ENCODE data around the gene AHCYL1. TPM values are rescaled to one million over a fixed set of nuclear protein-coding genes. Genes with fewer than 3 reads are reported as not detected.

AHCYL1 gene
- total RNA-seq, 2 experiments from 2014 or later, result 89.6 to 92.3 TPM

GRCh38 chr1:110057963-110058518 lies 73.5 kb downstream of the AHCYL1 start:
- Mint-ChIP-seq H3K4me3 (no peak overlapping the region), H3K36me3 (peaks cover 37% of the 10 kb centered on the region), H3K27me3 (no peaks in the 10 kb centered on the region), H3K4me1 (ENCODE audit: low read depth) (no peaks in the 10 kb centered on the region), H3K9me3 (no peaks in the 10 kb centered on the region), H3K27ac (no peak overlapping the region)
- CTCF ChIA-PET, result interaction anchor here (0.9 to 12.7 kb wide), 5 partner anchors 17 to 60 kb away, joined by 3 to 186 read pairs (median 11); partner anchors contain the start of gene STRIP1
- POLR2A ChIA-PET, result no interaction called here
- intact Hi-C loops (cut with micrococcal nuclease), result no loop called here
- no peak for DNase-seq

- Mint-ChIP-seq H3K27ac (no peak overlapping the region), H3K27me3 (no peaks in the 10 kb centered on the region), H3K9me3 (no peaks in the 10 kb centered on the region), H3K36me3 (peaks cover 33% of the 10 kb centered on the region), H3K4me3 (no peak overlapping the region), H3K4me1 (ENCODE audit: low read depth) (no peaks in the 10 kb centered on the region)
- ChIA-PET CTCF (interaction anchor here (0.9 to 12.7 kb wide), 10 partner anchors 7 to 59 kb away, joined by 3 to 186 read pairs (median 22); partner anchors contain the start of genes ALX3, STRIP1 and UBL4B), POLR2A (no interaction called here)
- intact Hi-C loops (cut with micrococcal nuclease), result no loop called here
- no peak for DNase-seq
These were observed 74.0 kb downstream of the AHCYL1 start for GRCh38 chr1:110058591-110058990.

- intact Hi-C loops (cut with micrococcal nuclease), result no loop called here
- Mint-ChIP-seq H3K9me3 (no peaks in the 10 kb centered on the region), H3K27me3 (no peaks in the 10 kb centered on the region), H3K4me3 (no peak overlapping the region), H3K27ac (no peak overlapping the region), H3K36me3 (peaks cover 26% of the 10 kb centered on the region), H3K4me1 (ENCODE audit: low read depth) (no peaks in the 10 kb centered on the region)
- CTCF ChIA-PET, result interaction anchor here (0.7 to 12.7 kb wide), 15 partner anchors 8 to 419 kb away, joined by 3 to 186 read pairs (median 12); partner anchors contain the start of genes AHCYL1, ALX3, STRIP1 and UBL4B
- no peak for DNase-seq
- POLR2A ChIA-PET, result interaction anchor here (1.2 kb wide), 1 partner anchor 25 kb away, joined by 3 read pairs; the partner anchor contains the start of gene STRIP1
These were observed 74.7 kb downstream of the AHCYL1 start for GRCh38 chr1:110059133-110059863.

- DNase-seq, result peak; percentile 85
- H3K4me3 Mint-ChIP-seq, result no peak overlapping the region
- CTCF ChIA-PET, result interaction anchor here (0.6 to 12.7 kb wide), 26 partner anchors 8 to 436 kb away, joined by 3 to 186 read pairs (median 6); partner anchors contain the start of genes AHCYL1, ALX3, STRIP1 and UBL4B
- H3K27ac Mint-ChIP-seq, result no peak overlapping the region
- POLR2A ChIA-PET, result interaction anchor here (1.2 kb wide), 1 partner anchor 26 kb away, joined by 3 read pairs; the partner anchor contains the start of gene STRIP1
- no peaks in the 10 kb centered on the region for H3K4me1 Mint-ChIP-seq (ENCODE audit: low read depth)
- peaks cover 25% of the 10 kb centered on the region for H3K36me3 Mint-ChIP-seq
- intact Hi-C loops (cut with micrococcal nuclease), result loop anchor here (1.0 to 2.0 kb wide), 2 partner anchors 25 to 31 kb away; partner anchors contain the start of gene STRIP1
- no peaks in the 10 kb centered on the region for H3K9me3 Mint-ChIP-seq
- H3K27me3 Mint-ChIP-seq, result no peaks in the 10 kb centered on the region
These were observed 75.6 kb downstream of the AHCYL1 start for GRCh38 chr1:110060034-110060661.

GRCh38 chr1:110060662-110061060 lies 76.1 kb downstream of the AHCYL1 start:
- no peaks in the 10 kb centered on the region for H3K27me3 Mint-ChIP-seq
- H3K4me1 Mint-ChIP-seq (ENCODE audit: low read depth), result no peaks in the 10 kb centered on the region
- intact Hi-C loops (cut with micrococcal nuclease), result loop anchor here (1.0 to 2.0 kb wide), 2 partner anchors 26 to 31 kb away; partner anchors contain the start of gene STRIP1
- POLR2A ChIA-PET, result interaction anchor here (1.2 kb wide), 1 partner anchor 26 kb away, joined by 3 read pairs; the partner anchor contains the start of gene STRIP1
- H3K4me3 Mint-ChIP-seq, result no peak overlapping the region
- peaks cover 22% of the 10 kb centered on the region for H3K36me3 Mint-ChIP-seq
- no peaks in the 10 kb centered on the region for H3K9me3 Mint-ChIP-seq
- DNase-seq, result no peak
- no peak overlapping the region for H3K27ac Mint-ChIP-seq
- CTCF ChIA-PET, result interaction anchor here (0.6 to 12.7 kb wide), 23 partner anchors 8 to 435 kb away, joined by 3 to 186 read pairs (median 6); partner anchors contain the start of genes ALX3, STRIP1 and UBL4B

GRCh38 chr1:110061341-110061740 lies 76.8 kb downstream of the AHCYL1 start:
- CTCF ChIA-PET, result interaction anchor here (0.8 to 12.7 kb wide), 9 partner anchors 16 to 399 kb away, joined by 3 to 186 read pairs (median 8); partner anchors contain the start of gene STRIP1

GRCh38 chr1:110062612-110063011 lies 78.0 kb downstream of the AHCYL1 start:
- no peaks in the 10 kb centered on the region for H3K4me1 Mint-ChIP-seq (ENCODE audit: low read depth)
- H3K36me3 Mint-ChIP-seq, result peaks cover 14% of the 10 kb centered on the region
- CTCF ChIA-PET, result interaction anchor here (0.8 to 12.7 kb wide), 10 partner anchors 8 to 79 kb away, joined by 3 to 186 read pairs (median 4); partner anchors contain the start of genes AHCYL1 and STRIP1
- no peak overlapping the region for H3K27ac Mint-ChIP-seq
- peaks cover 17% of the 10 kb centered on the region for H3K27me3 Mint-ChIP-seq
- POLR2A ChIA-PET, result interaction anchor here (0.5 kb wide), 1 partner anchor 1655 kb away, joined by 3 read pairs; no protein-coding TSS in a partner anchor
- H3K9me3 Mint-ChIP-seq, result no peaks in the 10 kb centered on the region
- DNase-seq, result no peak
- intact Hi-C loops (cut with micrococcal nuclease), result no loop called here
- H3K4me3 Mint-ChIP-seq, result no peak overlapping the region

More at GRCh38 chr1:110061341-110061740, 76.8 kb downstream of the AHCYL1 start:
- Mint-ChIP-seq H3K36me3 (peaks cover 19% of the 10 kb centered on the region), H3K27me3 (peaks cover 5% of the 10 kb centered on the region), H3K27ac (no peak overlapping the region), H3K9me3 (no peaks in the 10 kb centered on the region), H3K4me3 (no peak overlapping the region), H3K4me1 (ENCODE audit: low read depth) (no peaks in the 10 kb centered on the region)
- POLR2A ChIA-PET, result no interaction called here
- intact Hi-C loops (cut with micrococcal nuclease), result loop anchor here (2.0 kb wide), 1 partner anchor 27 kb away; the partner anchor contains the start of gene STRIP1
- DNase-seq, result no peak

- Mint-ChIP-seq H3K27me3 (peaks cover 27% of the 10 kb centered on the region), H3K9me3 (no peaks in the 10 kb centered on the region), H3K4me3 (no peak overlapping the region), H3K27ac (no peak overlapping the region), H3K4me1 (ENCODE audit: low read depth) (peaks cover 9% of the 10 kb centered on the region), H3K36me3 (peaks cover 10% of the 10 kb centered on the region)
- intact Hi-C loops (cut with micrococcal nuclease), result no loop called here
- CTCF ChIA-PET, result no interaction called here
- no peak for DNase-seq
- POLR2A ChIA-PET, result no interaction called here
These were observed 79.2 kb downstream of the AHCYL1 start for GRCh38 chr1:110063781-110064180.

- H3K4me3 Mint-ChIP-seq, result no peak overlapping the region
- H3K27me3 Mint-ChIP-seq, result peaks cover 36% of the 10 kb centered on the region
- no peaks in the 10 kb centered on the region for H3K9me3 Mint-ChIP-seq
- peaks cover 15% of the 10 kb centered on the region for H3K4me1 Mint-ChIP-seq (ENCODE audit: low read depth)
- intact Hi-C loops (cut with micrococcal nuclease), result no loop called here
- H3K27ac Mint-ChIP-seq, result no peak overlapping the region
- H3K36me3 Mint-ChIP-seq, result peaks cover 8% of the 10 kb centered on the region
- ChIA-PET POLR2A (no interaction called here), CTCF (interaction anchor here (0.9 to 2.8 kb wide), 5 partner anchors 10 to 41 kb away, joined by 4 to 14 read pairs (median 4); no protein-coding TSS in a partner anchor)
- no peak for DNase-seq
These were observed 80.2 kb downstream of the AHCYL1 start for GRCh38 chr1:110064576-110065337.

GRCh38 chr1:110065841-110066240 lies 81.3 kb downstream of the AHCYL1 start:
- ChIA-PET CTCF (interaction anchor here (0.9 to 2.8 kb wide), 7 partner anchors 11 to 436 kb away, joined by 3 to 14 read pairs (median 4); no protein-coding TSS in a partner anchor), POLR2A (no interaction called here)
- Mint-ChIP-seq H3K27me3 (peaks cover 40% of the 10 kb centered on the region), H3K27ac (no peak overlapping the region), H3K4me3 (no peak overlapping the region), H3K9me3 (no peaks in the 10 kb centered on the region), H3K36me3 (peaks cover 5% of the 10 kb centered on the region), H3K4me1 (ENCODE audit: low read depth) (peaks cover 18% of the 10 kb centered on the region)
- no peak for DNase-seq
- intact Hi-C loops (cut with micrococcal nuclease), result no loop called here

- CTCF ChIA-PET, result interaction anchor here (1.8 to 2.8 kb wide), 2 partner anchors 8 to 39 kb away, joined by 6 to 14 read pairs; no protein-coding TSS in a partner anchor
- no peaks in the 10 kb centered on the region for H3K9me3 Mint-ChIP-seq
- peaks cover 18% of the 10 kb centered on the region for H3K4me1 Mint-ChIP-seq (ENCODE audit: low read depth)
- intact Hi-C loops (cut with micrococcal nuclease), result no loop called here
- no peaks in the 10 kb centered on the region for H3K36me3 Mint-ChIP-seq
- H3K27ac Mint-ChIP-seq, result no peak overlapping the region
- POLR2A ChIA-PET, result no interaction called here
- no peak for DNase-seq
- no peak overlapping the region for H3K4me3 Mint-ChIP-seq
- H3K27me3 Mint-ChIP-seq, result peaks cover 55% of the 10 kb centered on the region
These were observed 82.9 kb downstream of the AHCYL1 start for GRCh38 chr1:110067479-110067892.
